ENCODE data around the gene FES.

- no peak for TF ChIP-seq CTCF (IDR thresholded peaks at IDR 0.05; ENCODE audit: low read depth, low read length, poor library complexity, severe bottlenecking)
- no peak for TF ChIP-seq EZH2phosphoT487 (IDR thresholded peaks at IDR 0.05; ENCODE audit: borderline replicate concordance, low read length)
Measured at GRCh38 chr15:90915808-90916440, 31.6 kb downstream of the FES start.

Measured in DOHH2 (cell line).